ENCODE results near the gene OR2Y1.
"Not testable (repeated sequence)": the region's sequence is repeated elsewhere in the genome, so short reads cannot be mapped to it uniquely, and the experiment has no call there.

The OR2Y1 gene

GRCh38 chr5:180736536-180736935 is 3.3 kb downstream of the OR2Y1 start:
- no peak for DNase-seq

- no peak for DNase-seq
Observed at GRCh38 chr5:180724944-180725343, 14.9 kb downstream of the OR2Y1 start.

GRCh38 chr5:180723936-180724335 is 15.9 kb downstream of the OR2Y1 start:
- DNase-seq: no peak

GRCh38 chr5:180720486-180720885 is 19.4 kb downstream of the OR2Y1 start:
- DNase-seq: no peak

GRCh38 chr5:180719781-180720180 is 20.1 kb downstream of the OR2Y1 start:
- DNase-seq: no peak

GRCh38 chr5:180718810-180719453 is 20.9 kb downstream of the OR2Y1 start:
- peak; percentile 53 for DNase-seq

- DNase-seq: no peak
Observed at GRCh38 chr5:180717989-180718388, 21.9 kb downstream of the OR2Y1 start.

GRCh38 chr5:180704362-180704761 is 35.5 kb downstream of the OR2Y1 start:
- DNase-seq: peak; percentile 48

GRCh38 chr5:180703912-180704311 is 35.9 kb downstream of the OR2Y1 start:
- no peak for DNase-seq

GRCh38 chr5:180703371-180703770 is 36.5 kb downstream of the OR2Y1 start:
- not testable (repeated sequence) for DNase-seq

GRCh38 chr5:180700440-180700839 is 39.4 kb downstream of the OR2Y1 start:
- not testable (repeated sequence) for DNase-seq

- DNase-seq: no peak
Observed at GRCh38 chr5:180699042-180699441, 40.8 kb downstream of the OR2Y1 start.

GRCh38 chr5:180696116-180696515 is 43.7 kb downstream of the OR2Y1 start:
- no peak for DNase-seq

GRCh38 chr5:180692429-180692828 is 47.4 kb downstream of the OR2Y1 start:
- DNase-seq: no peak

GRCh38 chr5:180691046-180691445 is 48.8 kb downstream of the OR2Y1 start:
- DNase-seq: no peak

GRCh38 chr5:180690562-180690961 is 49.3 kb downstream of the OR2Y1 start:
- no peak for DNase-seq

- DNase-seq: no peak
Observed at GRCh38 chr5:180689775-180690174, 50.1 kb downstream of the OR2Y1 start.
